Retinal pigment epithelial cell (primary cell): ENCODE data around the gene TSHZ3.
A peak's percentile ranks its signal among the peaks of the same experiment; 100 is the strongest.

Source experiments
- DNase-seq: peaks from one replicate; pipeline ENCODE4 v3.0.0-alpha.2; 2010; ENCODE audit warnings: low read depth
- H3K4me3 ChIP-seq: 2 replicates; pipeline ENCODE4 v1.5.1; 2011; ENCODE audit warnings: mild to moderate bottlenecking, low read length, control low read depth, moderate library complexity
- CTCF ChIP-seq: conservative IDR thresholded peaks from 2 replicates; pipeline ENCODE4 v1.5.1; 2011; ENCODE audit warnings: low read depth, low read length, control low read depth, inconsistent platforms

The TSHZ3 gene

GRCh38 chr19:31318790-31319425 is 30.3 kb downstream of the TSHZ3 start:
- no peak for TF ChIP-seq CTCF
- no peak for DNase-seq
- H3K4me3 ChIP-seq: no peak overlapping the region

DNA sequence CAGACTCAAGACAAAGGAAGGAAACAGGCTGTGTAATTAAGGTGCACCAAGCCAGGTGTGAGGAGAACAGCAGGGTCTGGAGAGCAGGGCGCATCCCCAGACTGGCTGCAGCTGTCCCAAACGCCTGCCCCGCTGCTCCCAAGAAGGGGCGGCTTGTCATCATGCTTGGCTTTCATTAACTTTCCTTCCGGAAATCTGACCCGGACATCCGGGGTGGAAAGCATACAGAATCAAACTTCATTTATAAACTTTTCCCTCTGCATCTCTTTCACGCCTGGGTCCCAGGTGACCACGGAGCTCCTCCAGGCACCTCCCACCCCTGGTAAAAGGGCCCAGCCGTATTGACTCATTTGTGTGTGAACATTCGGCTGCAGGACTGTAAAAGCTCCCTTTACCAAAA is 31.7 kb downstream of the TSHZ3 start:
- no peak overlapping the region for H3K4me3 ChIP-seq
- no peak for TF ChIP-seq CTCF
- DNase-seq: no peak

- TF ChIP-seq CTCF: no peak
- no peak overlapping the region for H3K4me3 ChIP-seq
Measured at GRCh38 chr19:31317093-31317492, 32.1 kb downstream of the TSHZ3 start.

DNA sequence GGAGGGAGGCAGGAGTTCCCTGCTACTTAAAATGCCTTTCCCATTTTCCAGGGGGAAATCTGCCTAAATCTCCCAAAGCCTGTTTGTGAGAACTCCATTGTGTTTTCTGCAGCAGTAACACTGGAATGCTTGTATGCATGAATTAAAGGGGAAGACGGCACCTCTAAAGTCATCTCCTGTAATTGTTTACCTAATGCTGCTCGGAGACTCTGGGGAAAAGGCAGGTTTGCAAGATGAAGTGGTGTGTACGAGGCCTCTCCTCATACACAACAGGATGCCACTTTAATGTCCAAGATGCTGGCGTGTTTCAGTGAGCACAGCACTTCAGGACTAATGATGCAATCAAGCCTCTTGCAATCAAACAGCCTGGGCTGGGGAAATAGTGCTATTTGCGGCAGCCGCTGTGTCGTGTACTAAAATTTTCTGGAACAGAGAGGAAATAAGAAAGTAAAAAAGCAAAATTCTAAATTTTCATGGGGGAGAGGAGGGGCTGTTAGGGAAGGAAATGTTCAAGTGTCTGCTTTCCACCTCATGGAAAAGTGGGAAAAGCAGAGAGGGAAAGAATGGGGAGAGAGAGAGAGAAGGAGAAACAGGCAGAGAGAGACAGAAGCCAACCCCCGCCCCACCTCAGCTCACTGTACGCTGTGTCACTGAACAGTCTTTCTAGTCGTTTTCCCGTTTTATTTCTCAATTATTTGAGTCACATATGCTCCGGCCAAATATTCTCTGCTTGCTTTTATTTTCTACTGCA is 32.9 kb downstream of the TSHZ3 start:
- DNase-seq: no peak
- peak overlapping the region; percentile 27 for H3K4me3 ChIP-seq
- no peak for TF ChIP-seq CTCF

More at GRCh38 chr19:31317093-31317492, 32.1 kb downstream of the TSHZ3 start:
- DNase-seq: no peak

GRCh38 chr19:31315652-31316051 is 33.6 kb downstream of the TSHZ3 start:
- H3K4me3 ChIP-seq: no peak overlapping the region
- no peak for DNase-seq
- no peak for TF ChIP-seq CTCF

- peak; percentile 35 for TF ChIP-seq CTCF
- H3K4me3 ChIP-seq: no peak overlapping the region
- DNase-seq: no peak
Measured at GRCh38 chr19:31314849-31315629, 34.2 kb downstream of the TSHZ3 start.
